Tibial nerve (tissue), 3 donors: ENCODE data around the gene ZNRF3.

Source experiments
- CTCF ChIP-seq, 5 experiments: fragments of 200-600 bp in 3 of 5; fragments of 450-650 bp in 2 of 5; sonication (generic) in 3 of 5; IDR thresholded peaks; one replicate each; pipeline ENCODE4 v1.5.1; 2016 to 2019; ENCODE audit warnings: antibody characterized with exemption in 5 of 5, mild to moderate bottlenecking in 3 of 5, moderate library complexity in 2 of 5
- POLR2A ChIP-seq, 2 donors: fragments of 450-650 bp; IDR thresholded peaks; one replicate each; pipeline ENCODE4 v1.6.1; 2017; ENCODE audit warnings: antibody characterized with exemption in 2 of 2, mild to moderate bottlenecking in 2 of 2, moderate library complexity in 2 of 2

- TF ChIP-seq CTCF (IDR thresholded peaks at IDR 0.05) (no peak), POLR2A (IDR thresholded peaks at IDR 0.05) (no peak)
These were observed 116.7 kb downstream of the ZNRF3 start for GRCh38 chr22:28999919-29000556.
